HCT116 (cell line): ENCODE measurements around the gene EFCAB5. TPM values are rescaled to one million over a fixed set of nuclear protein-coding genes. Genes with fewer than 3 reads are reported as not detected.

Experiments used
- ATAC-seq: fragments of 200-7000 bp; cut with Tn5 transposase; 2 replicates; pipeline ENCODE4 v1.9.1; 2020; ENCODE audit warnings: mild to moderate bottlenecking, moderate library complexity
- BruUV-seq: library from RNA; stranded (reverse); fragments of 400-500 nt; replicated peaks from 2 replicates; lab custom pipeline; 2021; lab: Mats Ljungman, UMichigan
- CTCF ChIA-PET: fragments of 300-600 bp; sonication (Branson Sonifier 250); formaldehyde crosslinking; loops from one replicate; lab custom pipeline; 2021; ENCODE audit warnings: antibody characterized with exemption; lab: Charles Lee
- POLR2A ChIA-PET: fragments of 300-600, 350-600 bp; sonication (Branson Sonifier 250); formaldehyde crosslinking; loops from one replicate; lab custom pipeline; 2021; ENCODE audit warnings: antibody characterized with exemption; lab: Charles Lee
- RAD21 ChIA-PET, 2 experiments: fragments of 300-600 bp; sonication (Branson Sonifier 250); formaldehyde crosslinking; loops; one replicate each; lab custom pipeline; 2023; ENCODE audit warnings: low total read pairs in 2 of 2; ENCODE audit not compliant: uncharacterized antibody in 2 of 2, unreplicated experiment in 2 of 2, low non-redundant PET in 1 of 2; lab: Charles Lee
- DNase-seq: peaks from one replicate; pipeline ENCODE4 v3.0.0-alpha.2; 2010; ENCODE audit warnings: low read depth, low spot score
- H2AFZ ChIP-seq: fragments of 200-600 bp; shearing (Covaris generic), sonication (generic); 2 replicates; pipeline ENCODE4 v1.6.1; 2017; ENCODE audit warnings: low read depth, mixed run types, mixed read lengths, antibody characterized with exemption, low read length; ENCODE audit not compliant: poor library complexity, severe bottlenecking
- H3K27ac ChIP-seq: 2 replicates; pipeline ENCODE4 v1.5.1; 2012; ENCODE audit warnings: low read depth, low read length
- H3K27me3 ChIP-seq: fragments of 200-600 bp; sonication (generic); 2 replicates; pipeline ENCODE4 v1.6.1; 2016; ENCODE audit warnings: mixed run types, low read length, mixed read lengths; ENCODE audit not compliant: insufficient read depth
- H3K36me3 ChIP-seq, 2 experiments: fragments of 200-500 bp in 1 of 2; fragments of 200-600 bp in 1 of 2; sonication (Bioruptor generic) in 1 of 2; sonication (generic) in 1 of 2; 2 replicates each; pipeline versions ENCODE4 v1.5.1 to v1.6.1; 2014 to 2016; ENCODE audit warnings: low read length in 2 of 2, inconsistent platforms in 1 of 2, mixed read lengths in 1 of 2, mixed run types in 1 of 2; ENCODE audit not compliant: insufficient read depth in 2 of 2, control insufficient read depth in 1 of 2
- H3K4me1 ChIP-seq, 2 experiments: fragments of 200-600 bp in 1 of 2; sonication (generic) in 1 of 2; 2 replicates each; pipeline versions ENCODE4 v1.5.1 to v1.6.1; 2012 to 2017; ENCODE audit warnings: low read length in 2 of 2, inconsistent platforms in 1 of 2, mild to moderate bottlenecking in 1 of 2, mixed read lengths in 1 of 2, mixed run types in 1 of 2, moderate library complexity in 1 of 2; ENCODE audit not compliant: insufficient read depth in 2 of 2, control insufficient read depth in 1 of 2
- H3K4me2 ChIP-seq: fragments of 200-600 bp; sonication (generic); 2 replicates; pipeline ENCODE4 v1.6.1; 2017; ENCODE audit warnings: mixed run types, low read length, mixed read lengths
- H3K4me3 ChIP-seq, 2 experiments: fragments of 200-600 bp in 1 of 2; sonication (generic) in 1 of 2; replicated peaks in 1 of 2; 2 replicates each; pipeline ENCODE4 v1.5.1; 2011 to 2016; ENCODE audit warnings: low read length in 2 of 2, control low read depth in 1 of 2, low read depth in 1 of 2, mild to moderate bottlenecking in 1 of 2, mixed read lengths in 1 of 2, mixed run types in 1 of 2
- H3K79me2 ChIP-seq: fragments of 200-600 bp; sonication (generic); 2 replicates; pipeline ENCODE4 v1.6.1; 2017; ENCODE audit warnings: mild to moderate bottlenecking, mixed run types, low read length, moderate library complexity, mixed read lengths; ENCODE audit not compliant: insufficient read depth
- H3K9ac ChIP-seq: fragments of 200-600 bp; sonication (generic); 2 replicates; pipeline ENCODE4 v1.6.1; 2016; ENCODE audit warnings: low read length, mixed read lengths
- H3K9me2 ChIP-seq: fragments of 200-600 bp; sonication (generic), shearing (Covaris generic); 2 replicates; pipeline ENCODE4 v1.6.1; 2017; ENCODE audit warnings: mixed run types, mild to moderate bottlenecking, moderate library complexity; ENCODE audit not compliant: insufficient read depth
- H3K9me3 ChIP-seq, 2 experiments: fragments of 200-500 bp in 1 of 2; fragments of 200-600 bp in 1 of 2; sonication (Bioruptor generic) in 1 of 2; sonication (generic) in 1 of 2; 2 replicates each; pipeline ENCODE4 v1.6.1; 2014 to 2017; ENCODE audit warnings: low read length in 2 of 2, mixed read lengths in 2 of 2, inconsistent platforms in 1 of 2, low read depth in 1 of 2, mild to moderate bottlenecking in 1 of 2, mixed run types in 1 of 2, moderate library complexity in 1 of 2; ENCODE audit not compliant: control insufficient read depth in 1 of 2, insufficient read depth in 1 of 2
- H4K20me1 ChIP-seq: fragments of 200-600 bp; sonication (generic), shearing (Covaris generic); 2 replicates; pipeline ENCODE4 v1.6.1; 2017; ENCODE audit warnings: mixed run types, mild to moderate bottlenecking, moderate library complexity; ENCODE audit not compliant: insufficient read depth
- CBX3 ChIP-seq: IDR thresholded peaks from 2 replicates; pipeline ENCODE4 v1.6.1; 2012; ENCODE audit warnings: low read depth
- CEBPB ChIP-seq: IDR thresholded peaks from 2 replicates; pipeline ENCODE4 v1.6.1; 2012; ENCODE audit warnings: low read depth
- CTCF ChIP-seq, 3 experiments: fragments of 200-600 bp in 1 of 3; sonication (generic) in 1 of 3; IDR thresholded peaks in 2 of 3; conservative IDR thresholded peaks in 1 of 3; 2 replicates each; pipeline ENCODE4 v1.5.1; 2012 to 2017; ENCODE audit warnings: low read depth in 2 of 3, low read length in 2 of 3, antibody characterized with exemption in 1 of 3, borderline replicate concordance in 1 of 3, control low read depth in 1 of 3, mild to moderate bottlenecking in 1 of 3, mixed read lengths in 1 of 3, mixed run types in 1 of 3, moderate library complexity in 1 of 3; ENCODE audit not compliant: insufficient read depth in 1 of 3
- ELF1 ChIP-seq: IDR thresholded peaks from 2 replicates; pipeline ENCODE4 v1.6.1; 2012; ENCODE audit warnings: low read depth, borderline replicate concordance
- JUND ChIP-seq: IDR thresholded peaks from 2 replicates; pipeline ENCODE4 v1.6.1; 2012
- MAX ChIP-seq: IDR thresholded peaks from 2 replicates; pipeline ENCODE4 v1.6.1; 2012
- RAD21 ChIP-seq: IDR thresholded peaks from 2 replicates; pipeline ENCODE4 v1.6.1; 2012; ENCODE audit warnings: low read depth, mild to moderate bottlenecking
- SRF ChIP-seq: IDR thresholded peaks from 2 replicates; pipeline ENCODE4 v1.6.1; 2012; ENCODE audit warnings: low read depth
- YY1 ChIP-seq: IDR thresholded peaks from 2 replicates; pipeline ENCODE4 v1.6.1; 2011; ENCODE audit warnings: low read length, low read depth, moderate library complexity, mild to moderate bottlenecking; ENCODE audit not compliant: insufficient replicate concordance; ENCODE audit errors: extremely low read depth
- ZFX ChIP-seq: fragments of 450-650 bp; IDR thresholded peaks from 2 replicates; pipeline ENCODE4 v1.6.1; 2017
- intact Hi-C: fragments of 100-400 bp; cut with micrococcal nuclease; formaldehyde crosslinking; loops from 2 replicates; pipeline ENCODE4 v1.10.0; 2022
- total RNA-seq: library from RNA; stranded (reverse); gene quantifications from one replicate; pipeline ENCODE4 v1.2.1, GENCODE V29; 2021; ENCODE audit not compliant: unreplicated experiment

The EFCAB5 gene
- total RNA-seq, 1 experiment from 2014 or later = 0.17 TPM

GRCh38 chr17:29931231-29931932 is 10.1 kb upstream of the EFCAB5 start:
- POLR2A ChIA-PET = interaction anchor here (1.0 to 1.3 kb wide), 3 partner anchors 84 to 124 kb away, joined by 3 read pairs; no protein-coding TSS in a partner anchor

More at GRCh38 chr17:29931231-29931932, 10.1 kb upstream of the EFCAB5 start:
- Histone ChIP-seq H3K4me1 (peaks cover 13 to 23% of the 10 kb centered on the region in 2 experiments), H3K9me3 (no peaks in the 10 kb centered on the region), H3K27me3 (no peaks in the 10 kb centered on the region), H3K9ac (0 out of 2 replicates have a peak overlapping the region, but pooled peaks have one; percentile 69), H3K27ac (no peak overlapping the region; the same call in 1 of the 2 replicates), H3K4me3 (peak overlapping the region; percentile 74 to 92), H4K20me1 (no peaks in the 10 kb centered on the region), H3K4me2 (peak overlapping the region; percentile 86), H3K79me2 (peaks cover 34% of the 10 kb centered on the region), H2AFZ (peak overlapping the region; percentile 52), H3K9me2 (no peaks in the 10 kb centered on the region), H3K36me3 (no peaks in the 10 kb centered on the region; a peak in 1 of 4 replicates)
- CTCF ChIA-PET = interaction anchor here (0.6 to 4.8 kb wide), 33 partner anchors 9 to 340 kb away, joined by 3 to 106 read pairs (median 6); partner anchors contain the start of gene EFCAB5
- DNase-seq (peak; percentile 82), ATAC-seq (peak; percentile 61)
- RAD21 ChIA-PET = interaction anchor here (0.7 to 2.5 kb wide), 9 partner anchors 63 to 350 kb away, joined by 3 to 18 read pairs (median 6); no protein-coding TSS in a partner anchor
- intact Hi-C loops = loop anchor here (1.0 to 5.0 kb wide), 6 partner anchors 64 to 351 kb away; no protein-coding TSS in a partner anchor
- BruUV-seq = no TSS peak
- no peak for TF ChIP-seq ZFX
- no peak for TF ChIP-seq SRF
- TF ChIP-seq JUND = 0 out of 2 replicates have a peak, but pooled peaks have one; percentile 17
- peak; percentile 93 for TF ChIP-seq RAD21
- TF ChIP-seq ELF1 = no peak
- no peak for TF ChIP-seq YY1
- TF ChIP-seq MAX = peak; percentile 30; the same call in 1 of the 2 replicates
- peak; percentile 91 to 97 (median 92) for TF ChIP-seq CTCF (IDR thresholded peaks at IDR 0.05 in 2 of 3, conservative IDR thresholded peaks at IDR 0.05 in 1 of 3; ENCODE audit: borderline replicate concordance in 1 of 3, insufficient read depth in 1 of 3, low read depth in 2 of 3, low read length in 2 of 3)
- TF ChIP-seq CBX3 = peak; percentile 77; the same call in 1 of the 2 replicates
- TF ChIP-seq CEBPB = no peak
